Colon (tissue), 2 donors: ENCODE measurements around the gene AFF3.
"Not testable (repeated sequence)": the region's sequence is repeated elsewhere in the genome, so short reads cannot be mapped to it uniquely, and the experiment has no call there.

Experiments used
- FAIRE-seq: peaks from 2 replicates; lab custom pipeline; 2012; peaks lifted over from hg19 to GRCh38; lab: Jason Lieb, UNC
- donor health status: control.
- donor health status: control.

The AFF3 gene

GRCh38 chr2:100148883-100149282, 6.5 kb upstream of the AFF3 start:
- FAIRE-seq = no peak

- FAIRE-seq = no peak
Measured at GRCh38 chr2:100146657-100146960, 4.2 kb upstream of the AFF3 start.

- no peak for FAIRE-seq
Measured at GRCh38 chr2:100145893-100146656, 3.7 kb upstream of the AFF3 start.

- FAIRE-seq = no peak
Measured at GRCh38 chr2:100143286-100143685, 896 bp upstream of the AFF3 start.

GRCh38 chr2:100141906-100142305, 484 bp downstream of the AFF3 start:
- no peak for FAIRE-seq

GRCh38 chr2:100140582-100140981, 1.8 kb downstream of the AFF3 start:
- no peak for FAIRE-seq

- no peak for FAIRE-seq
Measured at GRCh38 chr2:100137866-100138570, 4.4 kb downstream of the AFF3 start.

- no peak for FAIRE-seq
Measured at GRCh38 chr2:100137318-100137717, 5.1 kb downstream of the AFF3 start.

- FAIRE-seq = no peak
Measured at GRCh38 chr2:100136310-100136709, 6.1 kb downstream of the AFF3 start.

GRCh38 chr2:100135415-100135814, 7.0 kb downstream of the AFF3 start:
- no peak for FAIRE-seq

GRCh38 chr2:100130595-100131391, 11.6 kb downstream of the AFF3 start:
- no peak for FAIRE-seq

GRCh38 chr2:100126897-100127401, 15.4 kb downstream of the AFF3 start:
- no peak for FAIRE-seq

GRCh38 chr2:100126201-100126600, 16.2 kb downstream of the AFF3 start:
- FAIRE-seq = no peak

GRCh38 chr2:100125626-100126025, 16.8 kb downstream of the AFF3 start:
- FAIRE-seq = no peak

GRCh38 chr2:100124761-100125160, 17.6 kb downstream of the AFF3 start:
- FAIRE-seq = no peak

- FAIRE-seq = no peak
Measured at GRCh38 chr2:100121124-100121718, 21.2 kb downstream of the AFF3 start.

GRCh38 chr2:100119235-100119634, 23.2 kb downstream of the AFF3 start:
- FAIRE-seq = no peak

GRCh38 chr2:100113990-100114433, 28.4 kb downstream of the AFF3 start:
- no peak for FAIRE-seq

- FAIRE-seq = no peak
Measured at GRCh38 chr2:100110614-100111000, 31.8 kb downstream of the AFF3 start.

- FAIRE-seq = no peak
Measured at GRCh38 chr2:100109986-100110613, 32.3 kb downstream of the AFF3 start.

- not testable (repeated sequence) for FAIRE-seq
Measured at GRCh38 chr2:100108648-100109020, 33.8 kb downstream of the AFF3 start.
